Superior temporal gyrus (tissue), 1 donor: Measurements from ENCODE around the gene PRUNE2.
A peak's percentile ranks its signal among the peaks of the same experiment; 100 is the strongest.
"Not testable (repeated sequence)": the region's sequence is repeated elsewhere in the genome, so short reads cannot be mapped to it uniquely, and the experiment has no call there.

Experiments used
- DNase-seq: peaks from one replicate; pipeline ENCODE4 v3.0.0-alpha.2; 2016; ENCODE audit errors: extremely low spot score

PRUNE2 gene

GRCh38 chr9:76699971-76700370, 205.9 kb downstream of the PRUNE2 start:
- DNase-seq = peak; percentile 46

- no peak for DNase-seq
Observed at GRCh38 chr9:76697554-76697953, 208.4 kb downstream of the PRUNE2 start.

GRCh38 chr9:76697081-76697480, 208.8 kb downstream of the PRUNE2 start:
- no peak for DNase-seq

GRCh38 chr9:76693912-76694311, 212.0 kb downstream of the PRUNE2 start:
- no peak for DNase-seq

GRCh38 chr9:76692458-76693129, 213.3 kb downstream of the PRUNE2 start:
- no peak for DNase-seq

- peak; percentile 84 for DNase-seq
Observed at GRCh38 chr9:76691517-76692313, 214.2 kb downstream of the PRUNE2 start.

- DNase-seq = no peak
Observed at GRCh38 chr9:76690973-76691370, 214.9 kb downstream of the PRUNE2 start.

GRCh38 chr9:76690246-76690972, 215.5 kb downstream of the PRUNE2 start:
- no peak for DNase-seq

- DNase-seq = no peak
Observed at GRCh38 chr9:76688471-76689238, 217.3 kb downstream of the PRUNE2 start.

GRCh38 chr9:76687861-76688391, 218.0 kb downstream of the PRUNE2 start:
- DNase-seq = no peak

GRCh38 chr9:76686756-76687155, 219.2 kb downstream of the PRUNE2 start:
- no peak for DNase-seq

- DNase-seq = no peak
Observed at GRCh38 chr9:76684213-76684612, 221.7 kb downstream of the PRUNE2 start.

- DNase-seq = no peak
Observed at GRCh38 chr9:76681556-76681955, 224.4 kb downstream of the PRUNE2 start.

- no peak for DNase-seq
Observed at GRCh38 chr9:76680716-76681425, 225.0 kb downstream of the PRUNE2 start.

- DNase-seq = no peak
Observed at GRCh38 chr9:76677481-76678055, 228.3 kb downstream of the PRUNE2 start.

GRCh38 chr9:76676857-76677256, 229.1 kb downstream of the PRUNE2 start:
- no peak for DNase-seq

- DNase-seq = no peak
Observed at GRCh38 chr9:76667521-76667957, 238.4 kb downstream of the PRUNE2 start.

- DNase-seq = not testable (repeated sequence)
Observed at GRCh38 chr9:76665966-76666365, 239.9 kb downstream of the PRUNE2 start.

GRCh38 chr9:76665458-76665857, 240.5 kb downstream of the PRUNE2 start:
- no peak for DNase-seq

GRCh38 chr9:76664120-76664519, 241.8 kb downstream of the PRUNE2 start:
- DNase-seq = no peak
